Mesenchymal stem cell (in vitro differentiated cells and primary cell): ENCODE measurements around the gene ADCY3.

Experiments
- DNase-seq: peaks from one replicate; pipeline ENCODE4 v3.0.0-alpha.2; 2013
- H2AFZ ChIP-seq: one replicate; pipeline ENCODE4 v1.6.1; 2013; ENCODE audit warnings: low read depth, mild to moderate bottlenecking, control low read depth, inconsistent platforms, low read length, moderate library complexity
- H2AK5ac ChIP-seq: 2 replicates; pipeline ENCODE4 v1.6.1; 2013; ENCODE audit warnings: low read length, moderate library complexity, mild to moderate bottlenecking, inconsistent platforms; ENCODE audit not compliant: severe bottlenecking
- H2BK120ac ChIP-seq: one replicate; pipeline ENCODE4 v1.6.1; 2013; ENCODE audit warnings: low read depth, mild to moderate bottlenecking, inconsistent platforms, low read length, moderate library complexity
- H2BK12ac ChIP-seq, 2 experiments: one replicate each; pipeline ENCODE4 v1.6.1; 2013; ENCODE audit warnings: inconsistent platforms in 2 of 2, low read length in 2 of 2, mild to moderate bottlenecking in 2 of 2, moderate library complexity in 2 of 2, control low read depth in 1 of 2
- H2BK15ac ChIP-seq: one replicate; pipeline ENCODE4 v1.6.1; 2013; ENCODE audit warnings: mild to moderate bottlenecking, low read depth, inconsistent platforms; ENCODE audit not compliant: poor library complexity, severe bottlenecking
- H2BK5ac ChIP-seq: 2 replicates; pipeline ENCODE4 v1.6.1; 2013; ENCODE audit warnings: low read depth, mild to moderate bottlenecking, low read length, control low read depth, inconsistent platforms; ENCODE audit not compliant: poor library complexity, severe bottlenecking
- H3K14ac ChIP-seq, 2 experiments: one replicate each; pipeline ENCODE4 v1.6.1; 2013; ENCODE audit warnings: inconsistent platforms in 2 of 2, low read length in 2 of 2, control low read depth in 1 of 2, mild to moderate bottlenecking in 1 of 2, moderate library complexity in 1 of 2
- H3K18ac ChIP-seq, 2 experiments: one replicate each; pipeline ENCODE4 v1.6.1; 2013; ENCODE audit warnings: inconsistent platforms in 2 of 2, low read length in 2 of 2, control low read depth in 1 of 2, low read depth in 1 of 2, mild to moderate bottlenecking in 1 of 2
- H3K23ac ChIP-seq, 2 experiments: one replicate each; pipeline ENCODE4 v1.6.1; 2013; ENCODE audit warnings: inconsistent platforms in 2 of 2, low read length in 2 of 2, mild to moderate bottlenecking in 2 of 2, moderate library complexity in 2 of 2, control low read depth in 1 of 2
- H3K27ac ChIP-seq: 2 replicates; pipeline ENCODE4 v1.5.1; 2013; ENCODE audit warnings: mild to moderate bottlenecking, moderate library complexity, low read length, control low read depth, inconsistent platforms; ENCODE audit not compliant: poor library complexity, severe bottlenecking
- H3K27me3 ChIP-seq, 2 experiments: 2 replicates each; pipeline versions ENCODE4 v1.6.1 to v1.7.0; 2013; ENCODE audit warnings: low read length in 2 of 2, mild to moderate bottlenecking in 2 of 2, moderate library complexity in 2 of 2, control low read depth in 1 of 2, inconsistent platforms in 1 of 2; ENCODE audit not compliant: control insufficient read depth in 1 of 2, insufficient read depth in 1 of 2
- H3K36me3 ChIP-seq, 2 experiments: 2 replicates each; pipeline versions ENCODE4 v1.6.1 to v1.7.0; 2013; ENCODE audit warnings: low read length in 2 of 2, control low read depth in 1 of 2, inconsistent platforms in 1 of 2, low read depth in 1 of 2, mild to moderate bottlenecking in 1 of 2; ENCODE audit not compliant: insufficient read depth in 2 of 2, control insufficient read depth in 1 of 2
- H3K4ac ChIP-seq, 2 experiments: one replicate each; pipeline ENCODE4 v1.6.1; 2013; ENCODE audit warnings: inconsistent platforms in 2 of 2, low read length in 2 of 2, mild to moderate bottlenecking in 2 of 2, moderate library complexity in 2 of 2, control low read depth in 1 of 2, low read depth in 1 of 2
- H3K4me1 ChIP-seq: 2 replicates; pipeline ENCODE4 v1.6.1; 2013; ENCODE audit warnings: low read depth, low read length, control low read depth; ENCODE audit not compliant: control insufficient read depth, insufficient read depth
- H3K4me2 ChIP-seq: 2 replicates; pipeline ENCODE4 v1.6.1; 2013; ENCODE audit warnings: low read length, mild to moderate bottlenecking, inconsistent platforms; ENCODE audit not compliant: poor library complexity, severe bottlenecking
- H3K4me3 ChIP-seq, 2 experiments: 2 replicates each; pipeline versions ENCODE4 v1.5.1 to v1.7.0; 2013; ENCODE audit warnings: low read length in 2 of 2, mild to moderate bottlenecking in 2 of 2, control low read depth in 1 of 2, low read depth in 1 of 2; ENCODE audit not compliant: insufficient read depth in 1 of 2
- H3K79me1 ChIP-seq: replicated peaks from 2 replicates; pipeline ENCODE4 v1.6.1; 2013; ENCODE audit warnings: mild to moderate bottlenecking, control low read depth, low read length, inconsistent platforms; ENCODE audit not compliant: poor library complexity, severe bottlenecking
- H3K9ac ChIP-seq: 2 replicates; pipeline ENCODE4 v1.7.0; 2013; ENCODE audit warnings: mild to moderate bottlenecking, low read length, moderate library complexity
- H3K9me3 ChIP-seq: 2 replicates; pipeline ENCODE4 v1.7.0; 2013; ENCODE audit warnings: mild to moderate bottlenecking, low read length; ENCODE audit not compliant: control insufficient read depth
- H4K8ac ChIP-seq: one replicate; pipeline ENCODE4 v1.6.1; 2013; ENCODE audit warnings: inconsistent platforms, mild to moderate bottlenecking, low read length, moderate library complexity
- H4K91ac ChIP-seq: one replicate; pipeline ENCODE4 v1.6.1; 2013; ENCODE audit warnings: mild to moderate bottlenecking, low read length, inconsistent platforms
- WGBS: methylation state at CpG from one replicate; pipeline ENCODE4 v1.1.7; 2013; ENCODE audit warnings: mixed read lengths; 5-methylcytosine and 5-hydroxymethylcytosine counted together

ADCY3 gene

DNA sequence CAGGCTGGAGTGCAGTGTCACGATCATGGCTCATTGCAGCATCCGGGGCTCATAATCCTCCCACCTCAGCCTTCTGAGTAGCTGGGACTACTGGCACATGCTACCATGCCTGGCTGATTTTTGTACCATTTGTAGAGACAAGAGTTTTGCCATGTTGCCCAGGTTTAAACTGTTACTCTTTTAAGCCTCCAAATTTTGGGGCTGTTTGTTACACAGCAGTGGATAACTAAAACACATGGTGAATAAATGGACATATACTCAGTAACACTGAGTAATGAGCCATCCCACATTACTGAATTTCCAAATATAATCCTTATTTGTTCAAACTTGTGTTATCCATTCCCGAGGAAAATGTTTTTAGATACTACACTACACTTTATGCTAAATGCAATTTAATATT, 9.8 kb downstream of the ADCY3 start:
- Histone ChIP-seq H3K23ac (no peak overlapping the region), H2BK12ac (no peak overlapping the region), H3K4ac (no peak overlapping the region), H2AK5ac (no peak overlapping the region), H3K9ac (no peak overlapping the region), H3K79me1 (peaks cover 27% of the 10 kb centered on the region), H3K4me1 (no peaks in the 10 kb centered on the region), H3K27ac (no peak overlapping the region), H3K4me3 (no peak overlapping the region), H2BK15ac (no peak overlapping the region), H3K27me3 (no peaks in the 10 kb centered on the region), H3K36me3 (peaks cover 8 to 17% of the 10 kb centered on the region in 2 experiments), H3K14ac (no peak overlapping the region), H3K18ac (no peak overlapping the region), H2BK120ac (no peak overlapping the region), H2AFZ (no peak overlapping the region), H4K91ac (no peak overlapping the region), H3K9me3 (no peaks in the 10 kb centered on the region), H4K8ac (no peak overlapping the region), H2BK5ac (no peak overlapping the region), H3K4me2 (no peak overlapping the region)
- DNase-seq, result no peak
- WGBS, result 100% methylated on average over 3 of the region's 3 CpGs

DNA sequence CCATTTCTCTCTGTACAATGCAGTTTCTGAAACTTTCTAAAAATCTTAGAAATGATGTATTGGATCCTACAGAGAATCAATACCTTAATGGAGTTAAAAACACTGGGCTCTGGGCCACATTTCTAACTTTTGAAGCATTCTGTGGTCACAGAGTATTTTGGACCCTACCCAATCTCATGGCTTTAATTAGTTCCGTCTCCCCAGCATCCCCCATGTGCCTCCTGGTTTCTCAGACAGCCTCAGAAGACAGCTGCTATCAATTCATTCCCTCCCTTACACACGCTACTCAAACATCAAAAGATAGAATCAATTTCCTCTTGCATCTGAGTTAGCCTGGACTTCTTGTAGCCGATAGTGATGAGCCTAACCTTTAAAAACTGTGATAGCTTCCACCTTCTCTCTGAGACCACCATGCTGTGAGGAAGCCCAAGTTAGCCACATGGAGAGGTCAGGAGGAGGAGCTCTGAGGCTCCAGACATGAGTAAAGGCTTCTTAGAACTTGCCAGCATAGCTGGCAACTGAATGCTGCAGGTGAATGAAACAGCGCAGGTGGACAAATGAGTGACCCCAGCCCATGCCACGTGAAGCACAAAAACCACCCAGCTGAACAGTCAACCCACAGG, 10.4 kb downstream of the ADCY3 start:
- H3K27ac ChIP-seq, result no peak overlapping the region
- no peak overlapping the region for H3K14ac ChIP-seq
- no peak overlapping the region for H3K4me3 ChIP-seq
- WGBS, result 99% methylated on average over 5 of the region's 5 CpGs
- H3K9ac ChIP-seq, result no peak overlapping the region
- no peak overlapping the region for H3K4ac ChIP-seq
- H2BK12ac ChIP-seq, result no peak overlapping the region
- no peak overlapping the region for H3K18ac ChIP-seq
- H3K9me3 ChIP-seq, result no peaks in the 10 kb centered on the region
- H4K8ac ChIP-seq, result no peak overlapping the region
- no peak overlapping the region for H2BK15ac ChIP-seq
- H3K36me3 ChIP-seq, result peaks cover 5 to 12% of the 10 kb centered on the region in 2 experiments
- no peak overlapping the region for H4K91ac ChIP-seq
- no peak overlapping the region for H2AFZ ChIP-seq
- no peak overlapping the region for H3K4me2 ChIP-seq
- H3K27me3 ChIP-seq, result no peaks in the 10 kb centered on the region
- H3K23ac ChIP-seq, result no peak overlapping the region
- H2BK120ac ChIP-seq, result no peak overlapping the region
- H2AK5ac ChIP-seq, result no peak overlapping the region
- DNase-seq, result no peak
- H2BK5ac ChIP-seq, result no peak overlapping the region
- H3K79me1 ChIP-seq, result peaks cover 24% of the 10 kb centered on the region
- H3K4me1 ChIP-seq, result no peaks in the 10 kb centered on the region

DNA sequence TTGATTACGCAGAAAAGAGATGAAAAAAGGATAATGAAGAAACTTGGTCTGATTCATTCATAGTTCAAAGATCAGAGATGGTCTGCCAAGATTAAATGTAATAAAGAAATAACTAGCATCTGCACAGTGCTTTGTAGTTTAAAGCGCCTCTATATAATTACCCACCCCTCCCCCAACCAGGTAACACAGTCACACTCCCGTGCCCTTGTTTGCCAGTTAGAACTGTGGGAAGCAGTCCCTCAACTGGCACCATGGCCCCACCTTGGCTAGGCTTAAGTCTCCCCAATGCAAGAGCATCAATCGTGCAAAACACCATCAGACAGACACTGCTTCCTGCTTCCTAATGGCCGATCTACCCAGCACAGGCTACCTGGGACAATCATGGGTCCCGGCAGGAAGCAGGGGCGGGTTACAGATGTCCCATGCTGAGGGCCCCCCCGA, 11.6 kb downstream of the ADCY3 start:
- no peaks in the 10 kb centered on the region for H3K4me1 ChIP-seq
- no peak overlapping the region for H4K91ac ChIP-seq
- H4K8ac ChIP-seq, result no peak overlapping the region
- no peak overlapping the region for H2BK5ac ChIP-seq
- H3K36me3 ChIP-seq, result peaks cover 7 to 12% of the 10 kb centered on the region in 2 experiments
- H3K4me2 ChIP-seq, result no peak overlapping the region
- H3K4me3 ChIP-seq, result no peak overlapping the region
- H3K23ac ChIP-seq, result no peak overlapping the region
- H3K14ac ChIP-seq, result no peak overlapping the region
- H2BK12ac ChIP-seq, result peak overlapping the region in 1 of 2 experiments; percentile 6
- H3K18ac ChIP-seq, result no peak overlapping the region
- no peak for DNase-seq
- no peak overlapping the region for H3K9ac ChIP-seq
- no peak overlapping the region for H2AK5ac ChIP-seq
- H3K27ac ChIP-seq, result no peak overlapping the region
- no peak overlapping the region for H2BK120ac ChIP-seq
- peaks cover 24% of the 10 kb centered on the region for H3K79me1 ChIP-seq
- no peak overlapping the region for H2BK15ac ChIP-seq
- H2AFZ ChIP-seq, result no peak overlapping the region
- WGBS, result 94% methylated on average over 8 of the region's 8 CpGs
- H3K27me3 ChIP-seq, result no peaks in the 10 kb centered on the region
- H3K4ac ChIP-seq, result no peak overlapping the region
- H3K9me3 ChIP-seq, result no peaks in the 10 kb centered on the region

- Histone ChIP-seq H3K79me1 (peaks cover 25% of the 10 kb centered on the region), H4K91ac (no peak overlapping the region), H3K18ac (no peak overlapping the region), H3K27me3 (no peaks in the 10 kb centered on the region), H2BK5ac (no peak overlapping the region), H2AK5ac (no peak overlapping the region), H3K14ac (no peak overlapping the region), H3K4ac (no peak overlapping the region), H3K9me3 (no peaks in the 10 kb centered on the region), H3K27ac (no peak overlapping the region), H2AFZ (no peak overlapping the region), H3K36me3 (peaks cover 4 to 7% of the 10 kb centered on the region in 2 experiments), H3K23ac (no peak overlapping the region), H3K4me1 (no peaks in the 10 kb centered on the region), H4K8ac (no peak overlapping the region), H3K9ac (no peak overlapping the region), H3K4me2 (no peak overlapping the region), H2BK15ac (no peak overlapping the region), H2BK120ac (no peak overlapping the region), H3K4me3 (no peak overlapping the region), H2BK12ac (no peak overlapping the region)
- peak; percentile 83 for DNase-seq
- 67% methylated on average over 4 of the region's 5 CpGs for WGBS
These were observed 12.9 kb downstream of the ADCY3 start for GRCh38 chr2:24907116-24907515.
